ENCODE results near the gene ORAI2. TPM values are rescaled to one million over a fixed set of nuclear protein-coding genes. Genes with fewer than 3 reads are reported as not detected.

The ORAI2 gene
- total and polyA plus RNA-seq, 2 of the 8 experiments (the other 6 are each of a cell fraction or from before 2014, with no cell fraction given) = 20.7 to 35.2 TPM

DNA sequence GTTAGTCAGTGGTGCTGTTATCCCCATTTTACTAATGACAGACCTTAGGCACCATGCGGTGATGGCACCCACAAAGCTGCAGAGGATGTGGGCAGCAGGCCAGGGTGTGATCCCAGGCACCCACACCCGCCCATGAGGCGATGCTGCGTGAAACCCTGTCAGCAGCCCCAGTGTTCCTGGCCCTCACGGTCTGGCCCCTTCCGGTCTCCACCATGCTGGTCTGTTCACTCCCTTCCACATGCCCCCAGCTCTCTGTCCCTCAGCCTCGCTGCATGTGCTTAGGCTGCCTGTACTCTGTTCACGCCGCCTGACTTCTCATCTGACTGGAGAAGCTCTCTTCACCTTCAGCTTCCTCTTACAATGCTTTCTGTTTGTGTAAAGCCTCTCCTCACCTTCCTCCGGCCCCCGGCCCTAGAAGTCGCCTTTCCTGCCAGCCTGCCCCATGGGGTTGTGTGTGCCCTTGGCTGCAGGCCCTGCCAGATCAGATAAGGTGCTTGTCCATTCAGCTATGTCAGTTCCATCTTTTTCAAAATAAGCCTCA, 17.6 kb upstream of the ORAI2 start (continued):
- TF ChIP-seq E2F6 (IDR thresholded peaks at IDR 0.05) (no peak), HDAC2 (IDR thresholded peaks at IDR 0.05; ENCODE audit: borderline replicate concordance in 1 of 2, low read depth in 2 of 2, low read length in 2 of 2) (no peak), RBBP5 (IDR thresholded peaks at IDR 0.05; ENCODE audit: borderline replicate concordance, low read depth, low read length) (no peak), FOSL1 (IDR thresholded peaks at IDR 0.05; ENCODE audit: insufficient read depth, low read depth, low read length) (no peak)
